GM12801 (cell line): ENCODE results near the gene WDFY4.

Source experiments
- TF ChIP-seq, protein P1 (sequence below): IDR thresholded peaks from one replicate; pipeline ENCODE4 v1.5.1; 2011; ENCODE audit warnings: control low read depth; ENCODE audit not compliant: insufficient read length; ENCODE audit errors: extremely low read depth

WDFY4 gene

DNA sequence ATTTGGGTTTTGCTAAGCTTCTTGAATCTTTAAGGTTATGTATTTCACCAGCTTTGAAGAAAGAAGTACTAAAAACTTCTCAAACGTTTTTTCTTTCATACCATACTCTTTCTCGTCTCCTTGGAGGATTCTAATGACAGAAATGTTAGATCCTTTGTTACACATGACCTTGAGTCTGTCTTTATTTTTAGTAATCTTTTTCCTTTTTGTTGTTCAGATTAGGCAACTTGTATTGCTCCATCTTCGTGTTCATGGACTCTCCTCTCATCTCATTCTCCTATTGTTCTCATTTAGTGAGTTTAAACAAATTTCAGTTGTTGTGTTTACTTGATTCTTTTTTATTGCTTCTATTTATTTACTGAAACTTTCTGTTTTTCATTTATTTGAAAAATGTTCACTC, 73.7 kb downstream of the WDFY4 start:
- TF ChIP-seq, protein P1, sequence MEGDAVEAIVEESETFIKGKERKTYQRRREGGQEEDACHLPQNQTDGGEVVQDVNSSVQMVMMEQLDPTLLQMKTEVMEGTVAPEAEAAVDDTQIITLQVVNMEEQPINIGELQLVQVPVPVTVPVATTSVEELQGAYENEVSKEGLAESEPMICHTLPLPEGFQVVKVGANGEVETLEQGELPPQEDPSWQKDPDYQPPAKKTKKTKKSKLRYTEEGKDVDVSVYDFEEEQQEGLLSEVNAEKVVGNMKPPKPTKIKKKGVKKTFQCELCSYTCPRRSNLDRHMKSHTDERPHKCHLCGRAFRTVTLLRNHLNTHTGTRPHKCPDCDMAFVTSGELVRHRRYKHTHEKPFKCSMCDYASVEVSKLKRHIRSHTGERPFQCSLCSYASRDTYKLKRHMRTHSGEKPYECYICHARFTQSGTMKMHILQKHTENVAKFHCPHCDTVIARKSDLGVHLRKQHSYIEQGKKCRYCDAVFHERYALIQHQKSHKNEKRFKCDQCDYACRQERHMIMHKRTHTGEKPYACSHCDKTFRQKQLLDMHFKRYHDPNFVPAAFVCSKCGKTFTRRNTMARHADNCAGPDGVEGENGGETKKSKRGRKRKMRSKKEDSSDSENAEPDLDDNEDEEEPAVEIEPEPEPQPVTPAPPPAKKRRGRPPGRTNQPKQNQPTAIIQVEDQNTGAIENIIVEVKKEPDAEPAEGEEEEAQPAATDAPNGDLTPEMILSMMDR: no peak

GRCh38 chr10:48759113-48759901, 74.6 kb downstream of the WDFY4 start:
- TF ChIP-seq, protein P1: no peak

DNA sequence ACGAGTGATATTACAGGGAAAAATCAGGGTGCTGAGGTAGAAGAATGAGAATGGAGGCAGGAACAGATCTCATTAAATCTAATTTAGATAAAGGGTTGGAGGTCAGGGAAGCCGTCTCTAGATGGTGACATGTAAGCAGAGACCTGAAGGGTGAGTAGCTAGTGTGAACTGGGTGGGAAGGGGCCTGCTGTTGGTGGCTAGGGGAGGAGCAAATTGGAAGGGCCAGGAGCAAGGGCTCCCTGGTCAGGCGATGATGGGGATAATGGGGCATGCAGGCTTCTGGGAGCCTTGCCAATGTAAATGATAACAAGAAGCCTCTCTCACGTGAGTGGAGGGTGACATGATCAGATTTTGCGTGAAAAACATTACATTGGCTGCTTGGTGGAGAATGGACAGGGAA, 76.3 kb downstream of the WDFY4 start:
- TF ChIP-seq, protein P1: no peak

DNA sequence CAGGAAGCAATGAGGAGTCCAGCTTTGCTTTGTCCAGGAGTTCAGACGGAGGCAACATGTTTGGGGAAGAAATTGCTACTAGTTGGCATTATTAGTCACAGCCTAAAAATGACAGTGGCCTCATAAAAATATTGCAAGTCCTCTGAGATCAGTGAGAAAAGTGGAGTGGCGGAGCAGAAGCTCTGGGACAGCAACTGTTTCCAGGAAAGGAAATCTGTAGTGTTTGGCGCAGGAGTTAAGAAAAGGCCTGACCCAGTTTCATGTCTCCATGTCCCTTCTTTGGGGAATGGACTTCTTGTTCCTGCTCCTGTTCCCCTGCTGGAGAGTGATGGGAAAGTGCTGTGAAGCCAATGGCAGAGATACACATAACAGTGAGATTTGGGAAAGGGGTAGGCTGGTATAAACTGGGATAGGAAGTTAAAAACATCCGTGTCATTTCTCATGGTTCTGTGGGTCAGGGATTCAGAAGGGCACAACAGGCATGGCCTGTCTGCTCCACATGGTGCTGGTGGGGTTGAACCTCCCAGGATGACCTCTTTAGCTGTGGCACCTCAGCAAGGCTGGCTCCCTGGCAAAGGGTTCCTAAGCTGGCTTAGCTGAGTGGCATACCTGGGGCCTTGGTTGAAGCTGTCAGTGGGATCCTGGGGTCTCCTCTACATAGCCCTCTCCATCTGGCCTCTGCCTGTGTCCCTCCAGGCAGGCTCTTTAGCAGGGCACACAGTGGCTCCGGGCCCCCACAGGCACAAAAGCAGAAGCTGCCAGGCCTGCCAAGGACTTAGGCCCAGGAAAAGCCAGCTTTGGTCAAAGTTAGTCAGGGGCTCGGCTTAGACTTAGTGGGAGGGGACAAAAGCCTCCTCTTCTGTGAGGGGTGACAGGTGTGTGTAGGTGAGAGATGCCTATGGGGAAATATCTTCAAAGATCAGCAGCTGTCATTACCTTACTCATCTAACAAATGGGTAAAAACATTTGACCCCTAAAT, 77.7 kb downstream of the WDFY4 start:
- TF ChIP-seq, protein P1: no peak

GRCh38 chr10:48763403-48763965, 78.8 kb downstream of the WDFY4 start:
- TF ChIP-seq, protein P1: no peak

- TF ChIP-seq, protein P1: no peak
Observed at GRCh38 chr10:48764486-48764885, 79.8 kb downstream of the WDFY4 start.

- TF ChIP-seq, protein P1: no peak
Observed at GRCh38 chr10:48765039-48765438, 80.4 kb downstream of the WDFY4 start.
